ENCODE results near the gene TPST2. TPM values are rescaled to one million over a fixed set of nuclear protein-coding genes. Genes with fewer than 3 reads are reported as not detected.

The TPST2 gene
- polyA plus RNA-seq, 1 experiment: 84.9 TPM

GRCh38 chr22:26631282-26631681 lies 41.4 kb upstream of the TPST2 start:
- POLR2A ChIA-PET: no interaction called here
- Histone ChIP-seq H3K36me3 (ENCODE audit: control insufficient read depth, insufficient read depth, low read length) (no peaks in the 10 kb centered on the region), H3K4me3 (ENCODE audit: low read depth, low read length) (no peak overlapping the region), H3K27me3 (ENCODE audit: control insufficient read depth, insufficient read depth, low read length) (peaks cover 3% of the 10 kb centered on the region; the same call in 1 of the 2 replicates)
- no peak for DNase-seq (ENCODE audit: low read depth)
- CTCF ChIA-PET: interaction anchor here (0.6 kb wide), 1 partner anchor 1181 kb away, joined by 4 read pairs; no protein-coding TSS in a partner anchor
- no peak for TF ChIP-seq CTCF (IDR thresholded peaks at IDR 0.05; ENCODE audit: insufficient read depth, low read depth, low read length)

GRCh38 chr22:26629988-26630761 lies 40.2 kb upstream of the TPST2 start:
- Histone ChIP-seq H3K27me3 (ENCODE audit: control insufficient read depth, insufficient read depth, low read length) (peaks cover 3% of the 10 kb centered on the region; the same call in 1 of the 2 replicates), H3K4me3 (ENCODE audit: low read depth, low read length) (no peak overlapping the region), H3K36me3 (ENCODE audit: control insufficient read depth, insufficient read depth, low read length) (no peaks in the 10 kb centered on the region)
- no peak for TF ChIP-seq CTCF (IDR thresholded peaks at IDR 0.05; ENCODE audit: insufficient read depth, low read depth, low read length)
- POLR2A ChIA-PET: no interaction called here
- DNase-seq (ENCODE audit: low read depth): no peak
- CTCF ChIA-PET: no interaction called here

DNA sequence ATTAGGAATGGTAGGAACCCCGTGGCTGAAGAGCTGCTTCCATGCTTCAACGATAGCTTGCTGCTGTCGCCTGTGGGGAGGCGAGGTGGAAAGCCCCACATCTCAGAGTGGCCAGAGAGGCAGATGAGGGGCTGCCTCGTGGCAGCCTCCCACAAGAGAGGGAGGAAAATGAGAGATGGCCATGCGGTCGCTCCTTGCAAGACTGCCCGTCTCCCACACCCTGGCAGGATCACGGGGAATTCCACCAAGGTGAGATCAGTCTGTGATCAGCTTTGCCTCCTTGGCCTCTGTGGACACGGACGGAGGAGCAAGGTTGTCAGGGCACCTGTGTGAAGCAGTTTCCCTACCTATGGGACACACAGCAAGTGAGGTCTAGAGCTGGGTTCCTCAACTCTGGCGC lies 34.9 kb upstream of the TPST2 start:
- no peak for DNase-seq (ENCODE audit: low read depth)
- Histone ChIP-seq H3K36me3 (ENCODE audit: control insufficient read depth, insufficient read depth, low read length) (no peaks in the 10 kb centered on the region), H3K4me3 (ENCODE audit: low read depth, low read length) (no peak overlapping the region), H3K27me3 (ENCODE audit: control insufficient read depth, insufficient read depth, low read length) (peaks cover 5% of the 10 kb centered on the region)
- TF ChIP-seq CTCF (IDR thresholded peaks at IDR 0.05; ENCODE audit: insufficient read depth, low read depth, low read length): no peak
- CTCF ChIA-PET: no interaction called here
- POLR2A ChIA-PET: no interaction called here

DNA sequence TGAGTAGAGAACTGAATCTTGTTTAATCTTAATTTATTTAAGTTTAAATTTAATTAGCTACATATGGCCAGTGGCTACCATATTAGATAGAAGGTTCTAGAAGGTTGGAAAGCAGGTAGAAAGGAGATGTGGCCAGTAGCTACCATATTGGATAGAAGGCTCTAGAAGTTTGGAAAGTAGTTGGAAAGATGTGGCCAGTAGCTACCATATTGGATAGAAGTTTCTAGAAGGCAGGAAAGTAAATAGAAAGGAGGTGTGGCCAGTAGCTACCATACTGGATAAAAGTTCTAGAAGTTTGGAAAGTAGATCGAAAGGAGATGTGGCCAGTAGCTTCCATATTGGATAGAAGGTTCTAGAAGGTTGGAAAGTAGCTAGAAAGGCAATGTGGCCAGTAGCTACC lies 34.1 kb upstream of the TPST2 start:
- no peak overlapping the region for H3K4me3 ChIP-seq (ENCODE audit: low read depth, low read length)
- ChIA-PET CTCF (interaction anchor here (1.2 kb wide), 1 partner anchor 163 kb away, joined by 3 read pairs; no protein-coding TSS in a partner anchor), POLR2A (no interaction called here)
- no peak for DNase-seq (ENCODE audit: low read depth)
- no peaks in the 10 kb centered on the region for H3K36me3 ChIP-seq (ENCODE audit: control insufficient read depth, insufficient read depth, low read length)
- peaks cover 5% of the 10 kb centered on the region for H3K27me3 ChIP-seq (ENCODE audit: control insufficient read depth, insufficient read depth, low read length)
- TF ChIP-seq CTCF (IDR thresholded peaks at IDR 0.05; ENCODE audit: insufficient read depth, low read depth, low read length): no peak

DNA sequence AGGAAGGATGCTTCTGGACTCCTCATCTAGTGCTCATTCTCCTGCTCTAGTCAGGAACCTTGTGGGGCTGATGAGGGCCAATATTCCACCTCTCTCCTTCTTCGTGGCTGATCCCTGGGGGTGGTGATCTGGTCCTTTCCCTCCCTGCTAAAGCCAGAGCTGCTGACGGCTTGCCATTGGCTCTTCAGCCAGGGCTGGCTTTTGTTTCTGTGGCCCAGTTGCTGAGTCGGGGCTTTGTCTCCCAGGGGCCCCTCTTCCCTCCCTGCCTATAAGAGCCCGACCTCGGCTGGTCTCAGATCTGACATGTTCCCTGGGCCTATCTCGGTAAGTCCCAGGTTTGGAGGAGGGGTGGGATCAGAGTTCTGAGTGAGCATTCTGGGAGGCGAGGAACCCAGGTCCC lies 31.7 kb upstream of the TPST2 start, which contains the start of gene CRYBA4:
Gene CRYBA4, plus strand, starts transcription at position 301 of the 400 bp plus-strand sequence. CDS start 634 bp downstream, outside the sequence.
- H3K27me3 ChIP-seq (ENCODE audit: control insufficient read depth, insufficient read depth, low read length): peaks cover 4% of the 10 kb centered on the region
- CTCF ChIA-PET: interaction anchor here (0.6 kb wide), 1 partner anchor 79 kb away, joined by 3 read pairs; no protein-coding TSS in a partner anchor
- H3K4me3 ChIP-seq (ENCODE audit: low read depth, low read length): no peak within 1 kb of the TSS
- DNase-seq (ENCODE audit: low read depth): no peak
- POLR2A ChIA-PET: no interaction called here
- TF ChIP-seq CTCF (IDR thresholded peaks at IDR 0.05; ENCODE audit: insufficient read depth, low read depth, low read length): no peak
- no peaks in the 10 kb centered on the region for H3K36me3 ChIP-seq (ENCODE audit: control insufficient read depth, insufficient read depth, low read length)
